HEK293 (cell line): Measurements from ENCODE around the gene PRKCE.
A peak's percentile ranks its signal among the peaks of the same experiment; 100 is the strongest.

Experiments
- CTCF ChIA-PET: fragments of 350-600 bp; formaldehyde crosslinking; extraction: SDS; loops from one replicate; lab custom pipeline; 2021; ENCODE audit warnings: antibody characterized with exemption; lab: Yijun Ruan, JAX
- POLR2A ChIA-PET: fragments of 300-600 bp; formaldehyde crosslinking; extraction: SDS; loops from one replicate; lab custom pipeline; 2020; ENCODE audit warnings: antibody characterized with exemption, inconsistent platforms; lab: Yijun Ruan, JAX
- H3K27ac ChIP-seq: fragments of 200-500 bp; sonication (Bioruptor generic); 2 replicates; pipeline ENCODE4 v1.5.1; 2014; ENCODE audit warnings: low read depth, low read length, control low read depth, inconsistent platforms; ENCODE audit errors: extremely low read depth
- H3K36me3 ChIP-seq, 2 experiments: fragments of 200-500 bp in 1 of 2; sonication (Bioruptor generic) in 1 of 2; 1 replicate in 1 of 2; 2 replicates in 1 of 2; pipeline ENCODE4 v1.5.1; 2014 to 2017; ENCODE audit warnings: inconsistent platforms in 2 of 2, low read length in 2 of 2; ENCODE audit not compliant: control insufficient read depth in 2 of 2, insufficient read depth in 1 of 2
- H3K4me1 ChIP-seq: fragments of 200-500 bp; sonication (Bioruptor generic); 2 replicates; pipeline ENCODE4 v1.5.1; 2014; ENCODE audit warnings: mild to moderate bottlenecking, low read length, inconsistent platforms; ENCODE audit not compliant: control insufficient read depth, insufficient read depth
- H3K4me3 ChIP-seq: 2 replicates; pipeline ENCODE4 v1.5.1; 2011; ENCODE audit warnings: low read depth, mild to moderate bottlenecking, control low read depth, low read length, moderate library complexity
- H3K9me3 ChIP-seq: fragments of 200-500 bp; sonication (Bioruptor generic); 2 replicates; pipeline ENCODE4 v1.5.1; 2014; ENCODE audit warnings: low read depth, low read length, inconsistent platforms; ENCODE audit not compliant: control insufficient read depth, insufficient read depth
- CTCF ChIP-seq: fragments of 450-650 bp; formaldehyde crosslinking; IDR thresholded peaks from 2 replicates; pipeline ENCODE4 v1.5.1; 2016; ENCODE audit warnings: missing biosample characterization, missing genetic modification characterization
- HOXA7 ChIP-seq: sonication (generic); formaldehyde crosslinking; IDR thresholded peaks from 2 replicates; pipeline ENCODE4 v1.8.1; 2022; ENCODE audit warnings: missing genetic modification reagents, borderline replicate concordance
- IKZF3 ChIP-seq: fragments of 450-650 bp; IDR thresholded peaks from 2 replicates; pipeline ENCODE4 v1.5.0; 2018; ENCODE audit warnings: missing biosample characterization, mild to moderate bottlenecking, missing genetic modification characterization, moderate library complexity
- KLF1 ChIP-seq: fragments of 450-650 bp; formaldehyde crosslinking; IDR thresholded peaks from 2 replicates; pipeline ENCODE4 v1.5.1; 2016; ENCODE audit warnings: missing biosample characterization, missing genetic modification characterization
- KLF8 ChIP-seq: fragments of 450-650 bp; formaldehyde crosslinking; IDR thresholded peaks from 2 replicates; pipeline ENCODE4 v1.5.1; 2016; ENCODE audit warnings: missing biosample characterization, missing genetic modification characterization
- SALL2 ChIP-seq: fragments of 450-650 bp; formaldehyde crosslinking; IDR thresholded peaks from 2 replicates; pipeline ENCODE4 v1.5.0; 2017; ENCODE audit warnings: missing biosample characterization, mild to moderate bottlenecking, missing genetic modification characterization, borderline replicate concordance
- SP7 ChIP-seq: fragments of 450-650 bp; formaldehyde crosslinking; IDR thresholded peaks from 2 replicates; pipeline ENCODE4 v1.5.1; 2016; ENCODE audit warnings: missing biosample characterization, missing genetic modification characterization
- YY1 ChIP-seq: fragments of 450-650 bp; formaldehyde crosslinking; IDR thresholded peaks from 2 replicates; pipeline ENCODE4 v1.5.1; 2018; ENCODE audit warnings: missing biosample characterization, missing genetic modification characterization
- ZBTB20 ChIP-seq: fragments of 450-650 bp; formaldehyde crosslinking; IDR thresholded peaks from 2 replicates; pipeline ENCODE4 v1.5.1; 2016; ENCODE audit warnings: missing biosample characterization, missing genetic modification characterization
- ZFHX2 ChIP-seq: fragments of 450-650 bp; formaldehyde crosslinking; conservative IDR thresholded peaks from 2 replicates; pipeline ENCODE4 v1.5.1; 2016; ENCODE audit warnings: missing biosample characterization, missing genetic modification characterization
- ZFP3 ChIP-seq: fragments of 450-650 bp; formaldehyde crosslinking; IDR thresholded peaks from 2 replicates; pipeline ENCODE4 v1.5.1; 2016; ENCODE audit warnings: low read depth, missing biosample characterization, missing genetic modification characterization
- ZNF121 ChIP-seq: fragments of 450-650 bp; formaldehyde crosslinking; IDR thresholded peaks from 2 replicates; pipeline ENCODE4 v1.5.1; 2016; ENCODE audit warnings: missing biosample characterization, missing genetic modification characterization
- ZNF2 ChIP-seq: fragments of 450-650 bp; formaldehyde crosslinking; IDR thresholded peaks from 2 replicates; pipeline ENCODE4 v1.5.1; 2016; ENCODE audit warnings: missing biosample characterization, missing genetic modification characterization
- ZNF221 ChIP-seq: fragments of 450-650 bp; formaldehyde crosslinking; IDR thresholded peaks from 2 replicates; pipeline ENCODE4 v1.5.1; 2017; ENCODE audit warnings: missing biosample characterization, missing genetic modification characterization, borderline replicate concordance
- ZNF324 ChIP-seq: fragments of 450-650 bp; formaldehyde crosslinking; IDR thresholded peaks from 2 replicates; pipeline ENCODE4 v1.5.1; 2016; ENCODE audit warnings: missing biosample characterization, missing genetic modification characterization
- ZNF341 ChIP-seq: fragments of 450-650 bp; formaldehyde crosslinking; IDR thresholded peaks from 2 replicates; pipeline ENCODE4; 2016; ENCODE audit warnings: low read depth, missing biosample characterization, missing genetic modification characterization
- ZNF426 ChIP-seq: fragments of 450-650 bp; formaldehyde crosslinking; IDR thresholded peaks from 2 replicates; pipeline ENCODE4 v1.5.1; 2017; ENCODE audit warnings: missing biosample characterization, missing genetic modification characterization, mild to moderate bottlenecking, inconsistent platforms, moderate library complexity
- ZNF473 ChIP-seq: fragments of 450-650 bp; formaldehyde crosslinking; IDR thresholded peaks from 2 replicates; pipeline ENCODE4 v1.5.1; 2017; ENCODE audit warnings: missing biosample characterization, missing genetic modification characterization
- ZNF585B ChIP-seq: fragments of 450-650 bp; formaldehyde crosslinking; IDR thresholded peaks from 2 replicates; pipeline ENCODE4 v1.5.1; 2016; ENCODE audit warnings: missing biosample characterization, missing genetic modification characterization
- ZNF639 ChIP-seq: fragments of 450-650 bp; formaldehyde crosslinking; IDR thresholded peaks from 2 replicates; pipeline ENCODE4 v1.5.1; 2016; ENCODE audit warnings: missing biosample characterization, missing genetic modification characterization
- ZNF707 ChIP-seq: fragments of 450-650 bp; formaldehyde crosslinking; IDR thresholded peaks from 2 replicates; pipeline ENCODE4 v1.5.1; 2016; ENCODE audit warnings: missing biosample characterization, missing genetic modification characterization
- ZNF791 ChIP-seq: fragments of 450-650 bp; formaldehyde crosslinking; IDR thresholded peaks from 2 replicates; pipeline ENCODE4 v1.5.1; 2016; ENCODE audit warnings: missing biosample characterization, missing genetic modification characterization
- ZXDB ChIP-seq: fragments of 450-650 bp; formaldehyde crosslinking; IDR thresholded peaks from 2 replicates; pipeline ENCODE4 v1.5.1; 2016; ENCODE audit warnings: missing biosample characterization, missing genetic modification characterization

Gene PRKCE

GRCh38 chr2:46171411-46171953 lies 520.0 kb downstream of the PRKCE start:
- Histone ChIP-seq H3K36me3 (no peaks in the 10 kb centered on the region), H3K4me1 (no peaks in the 10 kb centered on the region), H3K9me3 (no peaks in the 10 kb centered on the region), H3K27ac (no peak overlapping the region), H3K4me3 (no peak overlapping the region)
- ChIA-PET CTCF (interaction anchor here (0.5 to 0.6 kb wide), 3 partner anchors 36 to 208 kb away, joined by 3 to 5 read pairs (median 3); no protein-coding TSS in a partner anchor), POLR2A (no interaction called here)
- no peak for TF ChIP-seq IKZF3 (tag by site-specific recombination)
- TF ChIP-seq KLF8 (tag by site-specific recombination) = no peak
- no peak for TF ChIP-seq ZNF341 (tag by site-specific recombination)
- TF ChIP-seq ZNF707 (tag by site-specific recombination) = no peak
- TF ChIP-seq YY1 (tag by site-specific recombination) = no peak
- no peak for TF ChIP-seq ZXDB (tag by site-specific recombination)
- no peak for TF ChIP-seq ZNF221 (tag by site-specific recombination)
- TF ChIP-seq SP7 (tag by site-specific recombination) = no peak
- TF ChIP-seq CTCF (tag by site-specific recombination) = no peak
- TF ChIP-seq ZNF2 = no peak
- TF ChIP-seq ZNF121 (tag by site-specific recombination) = no peak
- no peak for TF ChIP-seq ZNF473 (tag by site-specific recombination)
- no peak for TF ChIP-seq ZFP3
- TF ChIP-seq ZNF426 = no peak
- no peak for TF ChIP-seq ZNF639 (tag by site-specific recombination)

- TF ChIP-seq ZNF707 (tag by site-specific recombination) (no peak), HOXA7 (CRISPR knock-in tag) (no peak), ZNF585B (tag by site-specific recombination) (no peak), ZNF324 (no peak), SALL2 (no peak), ZNF791 (tag by site-specific recombination) (no peak), ZFHX2 (tag by site-specific recombination) (no peak), ZBTB20 (tag by site-specific recombination) (peak; percentile 65; the same call in 1 of the 2 replicates), KLF1 (peak; percentile 50; the same call in 1 of the 2 replicates)
- TF ChIP-seq, all 188 proteins: peak for 2
- POLR2A ChIA-PET = no interaction called here
- CTCF ChIA-PET = interaction anchor here (0.5 to 0.6 kb wide), 2 partner anchors 111 to 208 kb away, joined by 3 to 5 read pairs; no protein-coding TSS in a partner anchor
- Histone ChIP-seq H3K4me1 (no peaks in the 10 kb centered on the region), H3K36me3 (no peaks in the 10 kb centered on the region), H3K4me3 (no peak overlapping the region), H3K9me3 (no peaks in the 10 kb centered on the region), H3K27ac (no peak overlapping the region)
Measured at GRCh38 chr2:46171996-46172546, 520.6 kb downstream of the PRKCE start.
